Activated CD4-positive, alpha-beta T cell treated with anti-CD3 and anti-CD28 coated beads for 1 hour (primary cell): ENCODE measurements around the gene DGKD.

Experiments used
- DNase-seq: peaks from one replicate; pipeline ENCODE4 v3.0.0-alpha.2; 2020

Gene DGKD

DNA sequence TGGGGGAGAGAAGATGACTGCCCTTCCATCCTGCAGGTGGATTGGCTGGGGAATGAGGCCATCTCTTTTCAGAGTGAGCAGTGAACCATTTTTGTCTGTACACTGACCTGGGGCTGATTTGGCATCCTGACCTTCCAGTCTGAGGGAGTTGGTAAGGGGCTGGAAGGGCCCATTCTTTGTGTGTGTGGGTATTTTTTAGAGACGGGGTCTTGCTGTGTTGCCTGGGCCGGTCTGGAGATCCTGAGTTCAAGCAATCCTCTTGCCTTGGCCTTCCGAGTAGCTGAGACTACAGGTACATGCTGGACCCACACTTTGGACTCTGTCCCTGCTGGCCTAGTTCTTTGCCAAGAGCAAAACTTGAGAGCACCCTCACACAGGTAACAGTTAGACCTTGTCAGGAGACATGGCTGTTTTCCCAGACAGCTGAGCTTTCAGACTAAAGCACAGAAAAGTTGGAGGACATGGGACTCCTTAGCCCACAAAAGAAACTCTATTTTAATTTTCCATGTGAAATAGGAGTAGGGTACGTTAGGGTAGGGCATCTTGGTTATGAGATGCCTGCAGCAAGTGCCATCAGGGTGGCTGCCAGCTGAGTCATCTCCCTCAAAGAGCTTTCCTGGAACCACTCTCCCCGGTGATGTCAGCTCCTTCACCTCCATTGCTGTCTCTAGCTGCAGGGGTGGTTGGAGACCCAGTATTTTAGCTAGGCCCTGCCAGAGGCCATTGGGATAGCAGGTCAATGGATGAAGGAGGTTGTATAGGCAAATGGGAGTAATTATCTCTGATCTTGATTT, 60.7 kb downstream of the DGKD start:
- DNase-seq = no peak

DNA sequence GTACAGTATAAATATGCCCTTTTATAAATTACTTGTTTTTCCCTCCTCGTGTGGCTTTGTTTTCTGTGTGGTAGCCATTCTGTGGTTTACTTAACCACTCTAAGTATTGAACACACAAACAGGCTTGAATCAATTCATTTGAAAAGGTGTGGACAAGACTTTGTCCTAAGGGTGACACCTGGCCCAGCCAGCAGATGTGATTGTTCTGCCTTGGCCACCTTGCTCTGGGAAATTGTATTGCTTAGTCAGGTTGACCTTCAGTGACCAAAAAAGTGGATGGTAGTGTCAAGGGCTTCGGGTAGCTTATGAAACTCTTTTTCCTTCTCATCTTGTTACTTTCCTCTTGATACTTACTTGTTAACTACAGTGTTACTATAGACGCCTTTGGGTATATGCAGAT, 61.9 kb downstream of the DGKD start:
- no peak for DNase-seq

- DNase-seq = no peak
These were observed 62.4 kb downstream of the DGKD start for GRCh38 chr2:233416706-233417105.

GRCh38 chr2:233417282-233417681, 63.0 kb downstream of the DGKD start:
- DNase-seq = no peak

DNA sequence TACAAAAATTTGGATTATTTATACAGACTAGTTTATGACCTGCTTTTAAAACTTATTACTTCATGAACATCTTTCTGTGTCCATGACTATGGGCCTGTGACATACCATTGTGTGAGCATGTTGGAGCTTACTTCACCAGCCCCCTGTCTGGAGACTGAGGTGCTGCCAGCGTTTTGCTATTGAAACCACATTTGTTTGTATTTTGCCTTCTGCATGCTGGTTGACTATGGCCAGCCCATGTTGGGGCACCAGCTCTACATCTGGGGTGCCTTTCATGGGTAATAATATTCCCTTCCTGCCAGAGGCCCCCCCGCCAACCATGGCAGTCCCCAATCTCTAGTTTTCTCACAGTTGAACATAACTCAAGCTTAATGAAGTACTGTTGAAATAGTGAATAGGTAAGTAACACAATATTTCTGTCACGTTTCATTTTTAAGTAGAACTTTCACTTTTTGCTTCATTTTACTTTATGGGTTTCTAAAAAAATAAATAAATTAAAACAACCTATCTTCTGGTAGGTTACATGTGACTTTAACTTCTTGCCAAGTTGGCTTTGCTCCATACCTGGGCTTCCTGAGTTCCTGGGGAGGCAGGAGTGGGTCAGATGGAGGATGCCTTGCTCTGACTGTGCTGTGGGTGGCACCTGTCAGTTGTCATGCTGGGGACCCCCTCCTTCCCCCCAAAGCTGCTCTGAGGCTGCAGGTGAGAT, 63.9 kb downstream of the DGKD start:
- DNase-seq = no peak

DNA sequence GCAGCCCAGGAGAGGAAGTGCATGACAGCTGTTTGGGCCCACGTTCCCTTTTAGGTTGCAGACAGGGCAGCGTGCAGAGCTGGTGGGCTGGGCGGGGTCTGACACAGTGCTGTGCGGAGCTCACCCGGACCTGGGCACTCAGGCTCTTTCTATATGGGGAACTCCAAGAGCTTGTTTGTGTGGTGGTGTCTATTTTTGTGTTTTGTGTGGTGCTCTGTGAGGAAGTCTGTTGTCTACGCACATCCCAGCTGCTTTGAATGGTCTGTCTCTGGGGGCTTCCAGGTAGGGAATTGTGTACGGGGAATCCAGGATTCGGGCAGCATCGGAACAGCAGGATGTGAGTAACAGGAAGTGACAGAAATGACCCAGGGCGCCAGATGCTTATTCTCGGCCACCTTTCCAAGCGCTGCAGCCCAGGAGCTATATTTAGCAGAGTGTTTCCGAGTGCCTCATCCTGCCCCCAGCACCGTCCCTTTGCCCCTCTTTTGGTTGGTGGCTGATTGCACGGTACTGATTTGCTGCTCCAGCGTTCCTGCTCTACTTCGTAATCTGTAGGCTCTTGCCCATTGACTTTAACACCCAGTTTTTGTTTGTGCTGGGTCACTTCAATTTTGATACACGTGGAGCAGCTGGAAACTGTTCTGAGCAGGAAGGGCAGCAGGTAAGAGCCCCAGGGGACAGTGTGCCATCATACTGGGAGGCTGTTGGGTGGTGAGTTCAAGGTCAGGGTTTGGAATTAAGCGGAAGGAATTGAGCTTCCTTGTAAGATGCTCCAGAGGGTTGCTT, 64.7 kb downstream of the DGKD start:
- DNase-seq = no peak

DNA sequence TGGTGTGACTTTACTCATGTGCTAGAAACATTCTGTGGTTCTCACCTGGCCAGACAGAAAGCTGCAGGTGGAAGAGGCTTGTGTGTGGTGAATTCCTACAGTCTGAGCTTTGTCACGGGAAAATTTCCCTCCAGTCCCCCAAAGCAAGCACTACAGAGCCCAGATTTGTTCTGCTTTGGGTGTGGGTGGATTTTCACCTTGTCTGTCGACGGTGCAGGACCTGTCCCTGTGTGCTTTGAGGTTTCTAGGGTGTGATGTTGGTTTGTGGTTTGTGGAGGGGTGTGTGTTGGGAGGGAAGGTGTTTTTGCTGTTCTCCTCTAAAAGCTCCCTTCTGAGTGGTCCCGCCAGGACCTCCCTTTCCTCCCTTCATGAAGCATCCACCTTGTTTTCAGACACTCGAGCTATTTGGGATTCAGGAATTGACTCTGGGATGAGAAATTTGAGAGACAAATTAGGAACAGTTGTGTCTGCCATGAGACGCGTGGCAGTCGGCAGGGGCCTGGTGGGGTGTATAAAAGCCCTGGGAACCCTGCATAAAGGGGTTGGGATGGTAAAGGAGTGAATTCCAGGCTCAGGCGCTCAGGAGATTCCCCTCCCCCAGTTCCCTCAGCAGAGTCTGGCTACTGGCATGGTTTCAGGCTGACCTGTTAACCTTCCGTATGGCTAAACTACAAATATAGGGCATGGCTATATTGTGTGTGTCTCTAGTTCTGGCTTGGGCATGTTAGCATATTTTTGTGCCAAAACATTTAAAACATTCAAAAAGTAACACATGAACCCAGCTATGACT, 65.5 kb downstream of the DGKD start:
- DNase-seq = no peak

- DNase-seq = no peak
These were observed 67.0 kb downstream of the DGKD start for GRCh38 chr2:233421091-233421816.

GRCh38 chr2:233422050-233422639, 67.9 kb downstream of the DGKD start:
- DNase-seq = peak; percentile 46

GRCh38 chr2:233422649-233423551, 68.6 kb downstream of the DGKD start:
- DNase-seq = no peak

DNA sequence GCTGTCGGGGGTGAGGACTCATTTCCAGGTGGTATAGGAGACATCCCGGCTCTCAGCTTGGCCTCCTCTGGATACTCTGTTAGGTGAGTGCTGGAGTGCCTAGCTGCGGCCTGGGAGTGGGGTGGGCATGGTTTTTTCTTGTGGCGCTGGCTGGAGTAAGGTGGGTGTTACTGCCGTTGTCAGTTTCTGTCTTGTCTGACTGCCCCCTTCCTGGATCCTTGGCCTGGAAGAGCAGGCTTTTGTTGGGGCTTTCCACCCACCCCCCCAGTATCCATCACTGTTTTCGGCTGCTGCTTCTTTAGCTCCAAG, 69.2 kb downstream of the DGKD start:
- no peak for DNase-seq

GRCh38 chr2:233424154-233424951, 70.1 kb downstream of the DGKD start:
- no peak for DNase-seq

- DNase-seq = no peak
These were observed 72.5 kb downstream of the DGKD start for GRCh38 chr2:233426619-233427342.

- DNase-seq = no peak
These were observed 73.7 kb downstream of the DGKD start for GRCh38 chr2:233428008-233428407.

- no peak for DNase-seq
These were observed 74.1 kb downstream of the DGKD start for GRCh38 chr2:233428438-233428837.

DNA sequence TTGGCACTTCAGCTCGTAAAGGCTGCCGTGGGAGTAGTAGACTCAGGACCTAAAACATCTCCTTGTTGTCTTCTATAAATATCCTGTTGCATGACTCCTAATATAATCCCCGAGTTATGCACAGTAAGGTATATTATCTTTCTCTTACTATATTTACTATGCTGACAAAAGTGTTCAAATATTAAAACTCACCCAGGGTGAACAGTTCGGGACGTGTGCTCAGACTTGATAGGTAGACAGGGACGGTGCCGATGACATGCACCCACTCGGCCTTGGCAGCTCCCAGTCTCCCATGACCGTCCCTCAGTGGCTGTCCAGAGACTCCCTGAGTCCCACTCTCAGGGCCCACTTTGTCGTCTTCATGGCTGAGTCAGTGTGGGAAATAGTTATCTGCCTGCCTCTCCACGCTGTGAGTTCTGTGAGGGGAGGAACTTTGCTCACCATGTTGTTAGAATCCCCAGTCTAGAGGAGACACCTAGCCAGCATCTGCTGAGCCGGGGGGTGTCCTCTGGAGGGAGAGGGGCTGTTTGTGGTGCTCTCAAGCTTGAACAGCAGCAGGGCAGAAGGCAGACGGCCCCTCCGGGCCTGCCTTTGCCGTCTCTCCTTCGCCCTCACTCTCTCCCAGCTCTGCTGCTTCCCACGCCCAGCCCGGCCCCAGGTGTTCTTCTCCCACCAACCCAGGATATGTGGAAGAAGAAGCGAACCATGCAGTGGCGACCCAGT, 75.0 kb downstream of the DGKD start:
- no peak for DNase-seq

- no peak for DNase-seq
These were observed 75.8 kb downstream of the DGKD start for GRCh38 chr2:233430081-233430480.

DNA sequence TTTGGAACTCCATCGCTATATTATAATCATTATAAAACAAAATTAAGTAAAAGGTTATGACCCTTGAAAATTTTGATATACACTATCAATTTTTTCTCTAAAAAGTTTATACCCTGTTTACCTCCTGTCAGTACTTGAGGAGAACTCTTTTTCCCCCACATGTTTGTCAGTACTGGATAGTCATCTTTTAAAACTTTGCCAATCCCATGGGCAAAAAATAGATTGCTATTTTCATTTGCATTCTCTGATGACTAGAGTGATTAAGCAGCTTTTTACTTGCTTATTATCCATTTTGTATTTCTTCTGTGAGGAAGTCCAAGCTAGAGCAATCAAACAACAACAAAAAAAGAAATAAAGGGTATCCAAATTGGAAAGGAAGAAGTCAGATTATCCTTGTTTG, 76.4 kb downstream of the DGKD start:
- no peak for DNase-seq

DNA sequence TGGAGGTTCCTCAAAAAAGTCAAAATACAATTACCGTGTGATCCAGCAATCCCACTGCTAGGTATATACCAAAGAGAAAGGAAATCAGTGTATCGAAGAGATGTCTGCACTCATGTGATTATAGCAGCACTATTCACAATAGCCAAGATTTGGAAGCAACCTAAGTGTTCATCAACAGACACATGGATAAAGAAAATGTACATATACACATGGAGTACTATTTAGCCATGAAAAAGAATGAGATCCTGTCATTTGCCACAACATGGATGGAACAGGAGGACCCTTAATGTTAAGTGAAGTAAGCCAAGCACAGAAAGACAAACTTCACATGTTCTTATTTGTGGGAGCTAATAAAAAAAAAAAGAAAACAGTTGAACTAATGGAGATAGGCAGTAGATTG, 78.7 kb downstream of the DGKD start:
- no peak for DNase-seq
